K562 (cell line): ENCODE measurements around the gene ITPR1. TPM values are rescaled to one million over a fixed set of nuclear protein-coding genes. Genes with fewer than 3 reads are reported as not detected.

Experiments used
- BCOR ChIP-seq: fragments of 450-650 bp; IDR thresholded peaks from 2 replicates; pipeline ENCODE4 v1.6.1; 2016
- CHAMP1 ChIP-seq: fragments of 450-650 bp; IDR thresholded peaks from 2 replicates; pipeline ENCODE4 v1.6.1; 2016; ENCODE audit warnings: mild to moderate bottlenecking
- ESRRA ChIP-seq: fragments of 450-650 bp; IDR thresholded peaks from 2 replicates; pipeline ENCODE4 v1.6.1; 2014; ENCODE audit warnings: low read depth, mild to moderate bottlenecking, moderate library complexity, borderline replicate concordance
- ETS1 ChIP-seq: conservative IDR thresholded peaks from 2 replicates; pipeline ENCODE4 v1.6.1; 2011; ENCODE audit warnings: low read depth, mild to moderate bottlenecking, low read length; ENCODE audit not compliant: control insufficient read depth
- GTF2A2 ChIP-seq: IDR thresholded peaks from 2 replicates; pipeline ENCODE4 v1.6.1; 2016; ENCODE audit warnings: mild to moderate bottlenecking, missing genetic modification characterization, missing compliant biosample characterization
- HMGXB4 ChIP-seq: sonication (generic); formaldehyde crosslinking; IDR thresholded peaks from 2 replicates; pipeline ENCODE4 v1.8.1; 2023; ENCODE audit warnings: mild to moderate bottlenecking, missing genetic modification reagents
- ID3 ChIP-seq, 2 experiments: fragments of 250-450 bp in 1 of 2; fragments of 450-650 bp in 1 of 2; sonication (Bioruptor Pico) in 1 of 2; IDR thresholded peaks; 2 replicates each; pipeline versions ENCODE4 v1.6.1 to v1.8.0; 2016 to 2021; ENCODE audit warnings: mild to moderate bottlenecking in 2 of 2, moderate library complexity in 2 of 2, missing compliant biosample characterization in 1 of 2, missing genetic modification characterization in 1 of 2
- MTA2 ChIP-seq: fragments of 450-650 bp; IDR thresholded peaks from 2 replicates; pipeline ENCODE4 v1.6.1; 2016; ENCODE audit warnings: low read depth
- MTA3 ChIP-seq: fragments of 450-650 bp; formaldehyde crosslinking; IDR thresholded peaks from 2 replicates; pipeline ENCODE4 v1.6.1; 2017; ENCODE audit warnings: mild to moderate bottlenecking, borderline replicate concordance
- NCOA4 ChIP-seq: fragments of 450-650 bp; IDR thresholded peaks from 2 replicates; pipeline ENCODE4 v1.6.1; 2018; ENCODE audit warnings: mild to moderate bottlenecking; ENCODE audit not compliant: partially characterized antibody
- NR2C2 ChIP-seq, 2 experiments: fragments of 200-800 bp in 1 of 2; sonication (Bioruptor generic) in 1 of 2; sonication (generic) in 1 of 2; formaldehyde crosslinking in 1 of 2; IDR thresholded peaks; 2 replicates each; pipeline versions ENCODE4 v1.6.1 to v1.8.0; 2016 to 2022; ENCODE audit warnings: mild to moderate bottlenecking in 1 of 2, missing compliant biosample characterization in 1 of 2, missing genetic modification characterization in 1 of 2, missing genetic modification reagents in 1 of 2
- PREB ChIP-seq: sonication (generic); formaldehyde crosslinking; IDR thresholded peaks from 2 replicates; pipeline ENCODE4 v1.8.1; 2023; ENCODE audit warnings: mild to moderate bottlenecking, missing genetic modification reagents
- SMAD2 ChIP-seq: fragments of 150-350 bp; IDR thresholded peaks from 2 replicates; pipeline ENCODE4 v1.6.1; 2014; ENCODE audit warnings: low read depth, mild to moderate bottlenecking, low read length
- SNIP1 ChIP-seq: fragments of 450-650 bp; IDR thresholded peaks from 2 replicates; pipeline ENCODE4 v1.7.1; 2017; ENCODE audit warnings: low read depth, mild to moderate bottlenecking
- USF1 ChIP-seq: sonication (generic); formaldehyde crosslinking; IDR thresholded peaks from 2 replicates; pipeline ENCODE4 v1.9.0; 2022; ENCODE audit warnings: mild to moderate bottlenecking, missing genetic modification reagents
- ZNF57 ChIP-seq: fragments of 450-650 bp; formaldehyde crosslinking; IDR thresholded peaks from 2 replicates; pipeline ENCODE4 v1.4.0; 2020; ENCODE audit warnings: mild to moderate bottlenecking, moderate library complexity
- polyA plus RNA-seq, 8 experiments: library from polyadenylated mRNA; depleted of rRNA in 4 of 8; stranded (reverse) in 5 of 8; unstranded in 3 of 8; fragments of >200 nt; fragmentation: Nextera tagmentation in 2 of 8; fragmentation: Illumina TruSeq in 1 of 8; extraction: Ambion mirVana in 2 of 8; extraction: Trizol in 1 of 8; gene quantifications; 2 replicates each; pipeline versions ENCODE4 v1.2.1 to v1.2.3, GENCODE V29; 2011 to 2014; ENCODE audit warnings: inconsistent platforms in 1 of 8, missing spikeins in 1 of 8
- total RNA-seq, 7 experiments: library from RNA; depleted of rRNA in 6 of 7; stranded (reverse); fragments of >200 nt in 6 of 7; fragmentation: Illumina TruSeq in 2 of 7; extraction: Trizol in 2 of 7; gene quantifications; 2 replicates each; pipeline versions ENCODE4 v1.2.1 to v1.2.3, GENCODE V29; 2011 to 2021; ENCODE audit warnings: low replicate concordance in 1 of 7

The ITPR1 gene
- total and polyA plus RNA-seq, 9 of the 15 experiments (the other 6 are each of a cell fraction or from before 2014, with no cell fraction given), result 22.4 to 40.0 (median 27.4) TPM

GRCh38 chr3:4729061-4729973 lies 236.2 kb downstream of the ITPR1 start (continued):
- TF ChIP-seq HMGXB4 (CRISPR knock-in tag) (no peak), NCOA4 (no peak), BCOR (0 out of 2 replicates have a peak, but pooled peaks have one; percentile 66), MTA3 (no peak), ETS1 (no peak), CHAMP1 (no peak), SMAD2 (no peak), ESRRA (no peak), USF1 (CRISPR knock-in tag) (no peak), ZNF57 (CRISPR knock-in tag) (no peak), ID3 (CRISPR knock-in tag; IDR thresholded peaks at IDR 0.05) (no peak), ID3 (tag; IDR thresholded peaks at IDR 0.05) (peak; percentile 94), SNIP1 (no peak), NR2C2 (CRISPR knock-in tag; IDR thresholded peaks at IDR 0.05) (no peak), NR2C2 (tag; IDR thresholded peaks at IDR 0.05) (peak; percentile 65), GTF2A2 (tag) (no peak), MTA2 (no peak), PREB (CRISPR knock-in tag) (no peak)
